ENCODE results near the gene AP2A1. TPM values are rescaled to one million over a fixed set of nuclear protein-coding genes. Genes with fewer than 3 reads are reported as not detected.

The AP2A1 gene
- polyA plus RNA-seq, 4 donors, result 34.7 to 58.8 (median 53.6) TPM

DNA sequence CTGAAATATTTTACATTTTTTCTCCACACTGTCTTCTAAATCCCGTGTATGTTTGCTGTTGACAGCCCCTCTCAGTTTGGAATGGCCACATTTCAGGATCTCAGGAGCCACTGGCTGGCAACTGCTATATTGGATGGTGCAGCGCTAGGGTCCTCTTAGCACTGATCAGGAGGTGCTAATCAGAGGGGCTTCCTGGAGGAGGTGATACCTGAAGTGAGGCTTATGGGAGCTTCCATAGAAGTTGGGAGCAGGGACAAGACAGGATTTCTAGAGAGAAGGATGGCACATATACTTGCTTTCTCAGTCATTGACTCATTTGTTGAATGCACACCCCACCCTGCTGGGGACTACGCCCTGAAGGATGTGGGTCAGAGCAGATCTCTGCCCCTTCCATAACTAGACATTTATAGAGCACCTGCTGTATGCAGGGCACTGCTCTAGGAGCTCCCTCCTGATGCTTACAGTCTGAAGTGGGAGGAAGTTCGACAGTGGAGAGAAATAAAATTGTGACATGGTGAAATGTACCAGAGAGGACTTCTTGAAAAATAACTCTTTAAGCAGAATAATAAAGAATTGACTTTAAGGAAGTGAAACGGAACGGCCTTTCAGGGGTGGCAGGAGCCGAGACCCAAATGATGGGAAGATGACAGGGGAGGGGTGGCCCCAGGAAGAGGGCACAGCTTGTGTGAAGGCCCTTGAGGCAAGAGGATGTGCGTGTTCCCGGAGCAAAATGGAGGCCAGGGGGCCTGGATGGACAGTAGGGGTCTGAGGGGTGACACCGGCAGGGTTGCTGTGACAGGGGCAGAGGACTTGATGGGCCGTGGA, 13.1 kb downstream of the AP2A1 start:
- DNase-seq (no peak), FAIRE-seq (no peak)
- H3K27me3 ChIP-seq (ENCODE audit: control insufficient read depth in 3 of 3, insufficient read depth in 3 of 3, low read length in 3 of 3), result no peaks in the 10 kb centered on the region
- WGBS, 3 donors, result 82 to 91% (median 89%) methylated on average over 11 of the region's 11 CpGs
- peaks cover 6 to 55% (median 8%) of the 10 kb centered on the region in 3 donors for H3K36me3 ChIP-seq (ENCODE audit: control insufficient read depth in 3 of 3, insufficient read depth in 2 of 3, low read depth in 1 of 3, low read length in 3 of 3)
- H3K27ac ChIP-seq (ENCODE audit: low read depth in 1 of 3, low read length in 2 of 3), result no peak overlapping the region
- peaks cover 0 to 7% (median 0%) of the 10 kb centered on the region in 3 donors for H3K4me1 ChIP-seq (ENCODE audit: control insufficient read depth in 3 of 3, insufficient read depth in 2 of 3, low read depth in 1 of 3, low read length in 2 of 3)
- H3K4me3 ChIP-seq (ENCODE audit: low read depth in 1 of 3, low read length in 3 of 3), result no peak overlapping the region
- H3K9me3 ChIP-seq (ENCODE audit: control insufficient read depth in 2 of 2, insufficient read depth in 1 of 2, low read depth in 1 of 2, low read length in 1 of 2), result peaks cover 0 to 10% of the 10 kb centered on the region in 2 donors

DNA sequence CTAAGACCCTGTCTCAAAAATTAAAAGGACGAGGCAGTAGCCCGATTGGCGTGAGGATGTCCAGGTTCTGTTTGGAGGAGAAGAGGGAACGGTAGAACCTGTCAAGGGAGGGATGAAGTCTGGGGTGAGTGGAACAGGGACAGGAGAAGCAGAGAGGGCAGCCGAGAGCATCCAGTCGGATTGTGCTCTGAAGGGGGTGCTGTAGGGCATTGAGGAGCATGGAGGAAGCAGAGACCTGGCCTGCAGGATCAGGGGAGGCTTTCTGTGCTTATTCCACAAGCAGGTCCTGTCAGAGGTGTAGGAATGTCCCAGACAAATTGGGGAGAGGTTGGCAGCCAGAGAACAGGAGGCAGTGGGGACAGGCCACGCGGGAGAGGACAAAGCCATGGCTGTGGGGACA, 14.1 kb downstream of the AP2A1 start:
- Histone ChIP-seq H3K27ac (ENCODE audit: low read depth in 1 of 3, low read length in 2 of 3) (no peak overlapping the region), H3K4me3 (ENCODE audit: low read depth in 1 of 3, low read length in 3 of 3) (no peak overlapping the region), H3K4me1 (ENCODE audit: control insufficient read depth in 3 of 3, insufficient read depth in 2 of 3, low read depth in 1 of 3, low read length in 2 of 3) (peaks cover 0 to 7% (median 0%) of the 10 kb centered on the region in 3 donors), H3K27me3 (ENCODE audit: control insufficient read depth in 3 of 3, insufficient read depth in 3 of 3, low read length in 3 of 3) (no peaks in the 10 kb centered on the region), H3K36me3 (ENCODE audit: control insufficient read depth in 3 of 3, insufficient read depth in 2 of 3, low read depth in 1 of 3, low read length in 3 of 3) (peaks cover 10 to 58% (median 11%) of the 10 kb centered on the region in 3 donors), H3K9me3 (ENCODE audit: control insufficient read depth in 2 of 2, insufficient read depth in 1 of 2, low read depth in 1 of 2, low read length in 1 of 2) (peaks cover 0 to 10% of the 10 kb centered on the region in 2 donors)
- WGBS, 3 donors, result 88 to 95% (median 92%) methylated on average over 8 of the region's 8 CpGs
- FAIRE-seq (no peak), DNase-seq (no peak)

GRCh38 chr19:49781394-49781793, 14.6 kb downstream of the AP2A1 start:
- H3K4me1 ChIP-seq (ENCODE audit: control insufficient read depth in 3 of 3, insufficient read depth in 2 of 3, low read depth in 1 of 3, low read length in 2 of 3), result peaks cover 0 to 7% (median 0%) of the 10 kb centered on the region in 3 donors
- H3K9me3 ChIP-seq (ENCODE audit: control insufficient read depth in 2 of 2, insufficient read depth in 1 of 2, low read depth in 1 of 2, low read length in 1 of 2), result peaks cover 0 to 10% of the 10 kb centered on the region in 2 donors
- H3K4me3 ChIP-seq (ENCODE audit: low read depth in 1 of 3, low read length in 3 of 3), result no peak overlapping the region
- 90 to 99% (median 98%) methylated on average over 6 to 7 of the region's 7 CpGs for WGBS, 3 donors
- FAIRE-seq (no peak), DNase-seq (no peak)
- H3K27me3 ChIP-seq (ENCODE audit: control insufficient read depth in 3 of 3, insufficient read depth in 3 of 3, low read length in 3 of 3), result no peaks in the 10 kb centered on the region
- peaks cover 10 to 58% (median 11%) of the 10 kb centered on the region in 3 donors for H3K36me3 ChIP-seq (ENCODE audit: control insufficient read depth in 3 of 3, insufficient read depth in 2 of 3, low read depth in 1 of 3, low read length in 3 of 3)
- H3K27ac ChIP-seq (ENCODE audit: low read depth in 1 of 3, low read length in 2 of 3), result no peak overlapping the region

- Histone ChIP-seq H3K27me3 (ENCODE audit: control insufficient read depth in 3 of 3, insufficient read depth in 3 of 3, low read length in 3 of 3) (no peaks in the 10 kb centered on the region), H3K4me3 (ENCODE audit: low read depth in 1 of 3, low read length in 3 of 3) (no peak overlapping the region), H3K27ac (ENCODE audit: low read depth in 1 of 3, low read length in 2 of 3) (no peak overlapping the region), H3K36me3 (ENCODE audit: control insufficient read depth in 3 of 3, insufficient read depth in 2 of 3, low read depth in 1 of 3, low read length in 3 of 3) (peaks cover 12 to 64% (median 13%) of the 10 kb centered on the region in 3 donors), H3K4me1 (ENCODE audit: control insufficient read depth in 3 of 3, insufficient read depth in 2 of 3, low read depth in 1 of 3, low read length in 2 of 3) (peaks cover 0 to 7% (median 0%) of the 10 kb centered on the region in 3 donors), H3K9me3 (ENCODE audit: control insufficient read depth in 2 of 2, insufficient read depth in 1 of 2, low read depth in 1 of 2, low read length in 1 of 2) (peaks cover 0 to 10% of the 10 kb centered on the region in 2 donors)
- FAIRE-seq (no peak), DNase-seq (no peak)
- 97 to 98% (median 98%) methylated on average over 16 to 18 of the region's 18 CpGs for WGBS, 3 donors
Measured at GRCh38 chr19:49782515-49782914, 15.7 kb downstream of the AP2A1 start.

DNA sequence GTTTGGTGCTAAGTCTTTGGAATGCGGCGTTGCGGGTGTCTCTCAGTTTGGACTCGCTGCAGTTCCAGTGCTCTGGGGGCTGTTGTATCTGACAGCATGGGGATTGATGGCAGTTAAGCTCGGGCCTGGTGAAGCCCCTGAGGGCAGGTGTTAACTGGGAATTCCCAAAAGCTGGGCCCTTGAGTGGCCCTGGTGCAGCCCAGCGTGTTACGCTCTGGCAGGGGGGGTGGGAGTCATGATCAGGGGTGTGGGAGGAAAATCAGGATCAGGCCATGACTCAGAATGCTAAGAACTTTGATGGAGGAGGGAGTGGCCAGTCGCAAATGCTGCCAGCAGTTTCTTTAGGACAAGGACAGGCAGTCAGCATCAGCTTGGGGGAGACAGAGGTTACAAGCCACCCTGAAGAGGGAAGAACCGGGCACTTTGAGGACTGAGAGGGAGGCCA, 19.6 kb downstream of the AP2A1 start:
- WGBS, 3 donors, result 80 to 85% (median 83%) methylated on average over 9 of the region's 9 CpGs
- no peak for FAIRE-seq
- peaks cover 0 to 3% (median 0%) of the 10 kb centered on the region in 3 donors for H3K4me1 ChIP-seq (ENCODE audit: control insufficient read depth in 3 of 3, insufficient read depth in 2 of 3, low read depth in 1 of 3, low read length in 2 of 3)
- H3K27ac ChIP-seq (ENCODE audit: low read depth in 1 of 3, low read length in 2 of 3), result no peak overlapping the region
- H3K9me3 ChIP-seq (ENCODE audit: control insufficient read depth in 2 of 2, insufficient read depth in 1 of 2, low read depth in 1 of 2, low read length in 1 of 2), result peaks cover 0 to 10% of the 10 kb centered on the region in 2 donors
- peaks cover 13 to 84% (median 14%) of the 10 kb centered on the region in 3 donors for H3K36me3 ChIP-seq (ENCODE audit: control insufficient read depth in 3 of 3, insufficient read depth in 2 of 3, low read depth in 1 of 3, low read length in 3 of 3)
- H3K4me3 ChIP-seq (ENCODE audit: low read depth in 1 of 3, low read length in 3 of 3), result no peak overlapping the region
- no peaks in the 10 kb centered on the region for H3K27me3 ChIP-seq (ENCODE audit: control insufficient read depth in 3 of 3, insufficient read depth in 3 of 3, low read length in 3 of 3)
- no peak for DNase-seq

DNA sequence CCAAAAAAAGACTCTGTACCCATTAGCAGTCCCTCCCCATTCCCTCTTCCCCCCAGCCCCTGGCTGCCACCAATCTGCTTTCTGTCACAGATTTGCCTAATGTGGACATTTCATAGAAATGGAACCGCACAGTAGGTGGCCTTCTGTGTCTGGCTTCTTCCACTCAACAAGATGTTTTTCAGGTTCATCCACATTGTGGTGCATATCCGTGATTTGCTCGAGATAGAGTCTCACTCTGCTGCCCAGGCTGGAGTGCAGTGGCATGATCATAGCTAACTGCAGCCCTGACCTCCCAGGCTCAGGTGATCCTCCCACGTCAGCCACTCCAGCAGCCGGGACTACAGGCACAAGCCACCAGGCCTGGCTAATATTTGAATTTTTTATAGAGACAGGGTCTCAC, 20.9 kb downstream of the AP2A1 start:
- peaks cover 14 to 89% (median 16%) of the 10 kb centered on the region in 3 donors for H3K36me3 ChIP-seq (ENCODE audit: control insufficient read depth in 3 of 3, insufficient read depth in 2 of 3, low read depth in 1 of 3, low read length in 3 of 3)
- no peak overlapping the region for H3K4me3 ChIP-seq (ENCODE audit: low read depth in 1 of 3, low read length in 3 of 3)
- FAIRE-seq (no peak), DNase-seq (no peak)
- WGBS, 3 donors, result 90 to 93% (median 91%) methylated on average over 5 of the region's 5 CpGs
- peaks cover 0 to 8% of the 10 kb centered on the region in 2 donors for H3K9me3 ChIP-seq (ENCODE audit: control insufficient read depth in 2 of 2, insufficient read depth in 1 of 2, low read depth in 1 of 2, low read length in 1 of 2)
- no peaks in the 10 kb centered on the region for H3K4me1 ChIP-seq (ENCODE audit: control insufficient read depth in 3 of 3, insufficient read depth in 2 of 3, low read depth in 1 of 3, low read length in 2 of 3)
- H3K27me3 ChIP-seq (ENCODE audit: control insufficient read depth in 3 of 3, insufficient read depth in 3 of 3, low read length in 3 of 3), result no peaks in the 10 kb centered on the region
- no peak overlapping the region for H3K27ac ChIP-seq (ENCODE audit: low read depth in 1 of 3, low read length in 2 of 3)

GRCh38 chr19:49788857-49789256, 22.1 kb downstream of the AP2A1 start:
- FAIRE-seq (no peak), DNase-seq (no peak)
- Histone ChIP-seq H3K4me1 (ENCODE audit: control insufficient read depth in 3 of 3, insufficient read depth in 2 of 3, low read depth in 1 of 3, low read length in 2 of 3) (no peaks in the 10 kb centered on the region), H3K27ac (ENCODE audit: low read depth in 1 of 3, low read length in 2 of 3) (no peak overlapping the region), H3K9me3 (ENCODE audit: control insufficient read depth in 2 of 2, insufficient read depth in 1 of 2, low read depth in 1 of 2, low read length in 1 of 2) (no peaks in the 10 kb centered on the region), H3K27me3 (ENCODE audit: control insufficient read depth in 3 of 3, insufficient read depth in 3 of 3, low read length in 3 of 3) (no peaks in the 10 kb centered on the region), H3K36me3 (ENCODE audit: control insufficient read depth in 3 of 3, insufficient read depth in 2 of 3, low read depth in 1 of 3, low read length in 3 of 3) (peaks cover 16 to 88% (median 17%) of the 10 kb centered on the region in 3 donors), H3K4me3 (ENCODE audit: low read depth in 1 of 3, low read length in 3 of 3) (no peak overlapping the region)
- 86 to 91% (median 87%) methylated on average over 10 of the region's 10 CpGs for WGBS, 3 donors

DNA sequence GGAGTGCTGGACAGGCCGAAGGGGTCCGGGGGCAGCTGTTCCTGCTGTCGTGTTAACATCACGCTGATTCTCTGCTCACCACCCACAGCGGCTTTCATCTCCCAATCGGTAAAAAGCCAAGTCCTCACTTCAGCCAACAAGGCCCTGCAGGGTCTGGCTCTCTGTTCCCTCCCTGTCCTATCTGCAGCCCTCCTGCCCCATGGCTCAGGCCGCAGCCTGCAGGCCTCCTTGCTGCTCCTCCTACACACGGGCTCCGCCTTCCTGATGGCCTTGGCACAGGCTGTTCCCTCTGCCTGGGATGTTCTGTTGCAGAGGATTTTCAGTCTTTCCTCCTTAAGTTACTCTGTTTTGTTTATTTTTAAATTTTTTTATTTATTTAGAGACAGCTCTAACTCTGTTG, 24.1 kb downstream of the AP2A1 start:
- no peaks in the 10 kb centered on the region for H3K4me1 ChIP-seq (ENCODE audit: control insufficient read depth in 3 of 3, insufficient read depth in 2 of 3, low read depth in 1 of 3, low read length in 2 of 3)
- no peaks in the 10 kb centered on the region for H3K27me3 ChIP-seq (ENCODE audit: control insufficient read depth in 3 of 3, insufficient read depth in 3 of 3, low read length in 3 of 3)
- H3K36me3 ChIP-seq (ENCODE audit: control insufficient read depth in 3 of 3, insufficient read depth in 2 of 3, low read depth in 1 of 3, low read length in 3 of 3), result peaks cover 12 to 92% (median 16%) of the 10 kb centered on the region in 3 donors
- no peak for FAIRE-seq
- WGBS, 3 donors, result 77 to 82% (median 80%) methylated on average over 9 of the region's 9 CpGs
- H3K9me3 ChIP-seq (ENCODE audit: control insufficient read depth in 2 of 2, insufficient read depth in 1 of 2, low read depth in 1 of 2, low read length in 1 of 2), result no peaks in the 10 kb centered on the region
- H3K27ac ChIP-seq (ENCODE audit: low read depth in 1 of 3, low read length in 2 of 3), result no peak overlapping the region
- no peak for DNase-seq
- no peak overlapping the region for H3K4me3 ChIP-seq (ENCODE audit: low read depth in 1 of 3, low read length in 3 of 3)

All from small intestine (tissue), 7 donors.